LNCaP clone FGC (cell line): ENCODE results near the gene BBX.
A peak's percentile ranks its signal among the peaks of the same experiment; 100 is the strongest.

Experiments
- DNase-seq: peaks from one replicate; pipeline ENCODE4 v3.0.0-alpha.2; 2011; ENCODE audit warnings: low read depth
- H3K4me3 ChIP-seq: 2 replicates; pipeline ENCODE4 v1.5.1; 2011; ENCODE audit warnings: mild to moderate bottlenecking, low read depth, low read length, control low read depth
- CTCF ChIP-seq: IDR thresholded peaks from 2 replicates; pipeline ENCODE4 v1.5.1; 2012; ENCODE audit warnings: mild to moderate bottlenecking; ENCODE audit not compliant: control insufficient read depth, insufficient read depth; ENCODE audit errors: extremely low read depth

BBX gene

GRCh38 chr3:107632576-107632975, 109.8 kb downstream of the BBX start:
- TF ChIP-seq CTCF = no peak
- H3K4me3 ChIP-seq = no peak overlapping the region
- DNase-seq = no peak

GRCh38 chr3:107633327-107634098, 110.8 kb downstream of the BBX start:
- no peak for DNase-seq
- TF ChIP-seq CTCF = no peak

GRCh38 chr3:107634099-107634489, 111.3 kb downstream of the BBX start:
- TF ChIP-seq CTCF = no peak
- no peak for DNase-seq
- no peak overlapping the region for H3K4me3 ChIP-seq

More at GRCh38 chr3:107633327-107634098, 110.8 kb downstream of the BBX start:
- H3K4me3 ChIP-seq = no peak overlapping the region

- DNase-seq = no peak
- TF ChIP-seq CTCF = no peak
- H3K4me3 ChIP-seq = no peak overlapping the region
Measured at GRCh38 chr3:107637416-107638183, 114.8 kb downstream of the BBX start.

GRCh38 chr3:107641572-107642307, 119.0 kb downstream of the BBX start:
- no peak overlapping the region for H3K4me3 ChIP-seq
- TF ChIP-seq CTCF = no peak
- DNase-seq = no peak

- DNase-seq = no peak
- H3K4me3 ChIP-seq = no peak overlapping the region
- TF ChIP-seq CTCF = peak; percentile 28
Measured at GRCh38 chr3:107643038-107643883, 120.5 kb downstream of the BBX start.
